Measurements from ENCODE around the gene ALG12. TPM values are rescaled to one million over a fixed set of nuclear protein-coding genes. Genes with fewer than 3 reads are reported as not detected.

ALG12 gene
- total and polyA plus RNA-seq, 2 donors (not counting 1 experiment from before 2014, with no cell fraction given) = 15.2 to 16.6 TPM

- Histone ChIP-seq H3K4me3 (ENCODE audit: control extremely low read depth in 1 of 5, extremely low read depth in 1 of 5, insufficient read depth in 1 of 5, low read depth in 2 of 5, low read length in 4 of 5) (no peak overlapping the region), H3K9me3 (ENCODE audit: control extremely low read depth in 1 of 3, control insufficient read depth in 2 of 3, insufficient read depth in 1 of 3, low read length in 2 of 3) (peaks cover 0 to 19% (median 12%) of the 10 kb centered on the region in 3 donors), H3K4me1 (ENCODE audit: control insufficient read depth in 2 of 2, insufficient read depth in 2 of 2, low read length in 2 of 2) (peaks cover 0 to 8% of the 10 kb centered on the region in 2 donors), H3K27me3 (replicated peaks in 1 of 4; ENCODE audit: control extremely low read depth in 1 of 4, control insufficient read depth in 3 of 4, insufficient read depth in 4 of 4, low read length in 3 of 4) (no peaks in the 10 kb centered on the region), H3K9ac (ENCODE audit: low read length) (no peak overlapping the region), H3K79me2 (ENCODE audit: control insufficient read depth, insufficient read depth, low read length) (peaks cover 97% of the 10 kb centered on the region), H2AFZ (ENCODE audit: insufficient read depth, low read depth, low read length, poor library complexity, severe bottlenecking) (no peak overlapping the region), H3K27ac (ENCODE audit: low read length in 2 of 2) (no peak overlapping the region), H3K4me2 (replicated peaks; ENCODE audit: low read depth, low read length, poor library complexity, severe bottlenecking) (peak overlapping the region; percentile 6), H3K36me3 (replicated peaks in 1 of 2; ENCODE audit: control extremely low read depth in 1 of 2, control insufficient read depth in 1 of 2, extremely low read depth in 1 of 2, insufficient read depth in 2 of 2, low read length in 1 of 2) (peaks cover 0 to 2% of the 10 kb centered on the region in 2 experiments), H4K20me1 (ENCODE audit: control insufficient read depth, insufficient read depth, low read length, poor library complexity, severe bottlenecking) (peaks cover 65% of the 10 kb centered on the region)
- peaks cover 30% of the 10 kb centered on the region for H3K4me1 Mint-ChIP-seq
- DNase-seq = no peak
- CTCF ChIA-PET = no interaction called here
- H3K4me3 Mint-ChIP-seq = no peak overlapping the region
- H3K9me3 Mint-ChIP-seq (ENCODE audit: insufficient read depth) = peaks cover 12% of the 10 kb centered on the region
- no peak overlapping the region for H3K27ac Mint-ChIP-seq
- intact Hi-C loops (cut with micrococcal nuclease) = no loop called here
- 94% methylated on average over 28 of the region's 29 CpGs for WGBS (ENCODE audit: insufficient coverage)
- no peak for ATAC-seq (ENCODE audit: low read depth)
- POLR2A ChIA-PET = interaction anchor here (0.5 to 0.7 kb wide), 2 partner anchors 18 to 445 kb away, joined by 3 to 9 read pairs; no protein-coding TSS in a partner anchor
- TF ChIP-seq CTCF (IDR thresholded peaks at IDR 0.05) (no peak), EZH2 (IDR thresholded peaks at IDR 0.05; ENCODE audit: borderline replicate concordance, insufficient read depth, low read depth, low read length, poor library complexity, severe bottlenecking) (no peak)
- H3K27me3 Mint-ChIP-seq = no peaks in the 10 kb centered on the region
Observed at GRCh38 chr22:49861642-49862495, 56.4 kb downstream of the ALG12 start.

- POLR2A ChIA-PET = no interaction called here
- intact Hi-C loops (cut with micrococcal nuclease) = no loop called here
Observed at GRCh38 chr22:49858827-49859226, 59.4 kb downstream of the ALG12 start.

More at GRCh38 chr22:49858827-49859226, 59.4 kb downstream of the ALG12 start:
- Mint-ChIP-seq H3K27me3 (no peaks in the 10 kb centered on the region), H3K9me3 (ENCODE audit: insufficient read depth) (no peaks in the 10 kb centered on the region), H3K27ac (no peak overlapping the region), H3K4me1 (peaks cover 44% of the 10 kb centered on the region), H3K4me3 (no peak overlapping the region)
- Histone ChIP-seq H3K9ac (ENCODE audit: low read length) (no peak overlapping the region), H3K4me1 (ENCODE audit: control insufficient read depth in 2 of 2, insufficient read depth in 2 of 2, low read length in 2 of 2) (peaks cover 13 to 22% of the 10 kb centered on the region in 2 donors), H3K4me3 (ENCODE audit: control extremely low read depth in 1 of 5, extremely low read depth in 1 of 5, insufficient read depth in 1 of 5, low read depth in 2 of 5, low read length in 4 of 5) (no peak overlapping the region), H3K4me2 (replicated peaks; ENCODE audit: low read depth, low read length, poor library complexity, severe bottlenecking) (no peak overlapping the region), H3K27me3 (replicated peaks in 1 of 4; ENCODE audit: control extremely low read depth in 1 of 4, control insufficient read depth in 3 of 4, insufficient read depth in 4 of 4, low read length in 3 of 4) (no peaks in the 10 kb centered on the region), H3K79me2 (ENCODE audit: control insufficient read depth, insufficient read depth, low read length) (peaks cover 94% of the 10 kb centered on the region), H4K20me1 (ENCODE audit: control insufficient read depth, insufficient read depth, low read length, poor library complexity, severe bottlenecking) (peaks cover 78% of the 10 kb centered on the region), H3K27ac (ENCODE audit: low read length in 2 of 2) (no peak overlapping the region), H2AFZ (ENCODE audit: insufficient read depth, low read depth, low read length, poor library complexity, severe bottlenecking) (no peak overlapping the region), H3K36me3 (replicated peaks in 1 of 2; ENCODE audit: control extremely low read depth in 1 of 2, control insufficient read depth in 1 of 2, extremely low read depth in 1 of 2, insufficient read depth in 2 of 2, low read length in 1 of 2) (no peaks in the 10 kb centered on the region), H3K9me3 (ENCODE audit: control extremely low read depth in 1 of 3, control insufficient read depth in 2 of 3, insufficient read depth in 1 of 3, low read length in 2 of 3) (no peaks in the 10 kb centered on the region)
- no peak for ATAC-seq (ENCODE audit: low read depth)
- TF ChIP-seq EZH2 (IDR thresholded peaks at IDR 0.05; ENCODE audit: borderline replicate concordance, insufficient read depth, low read depth, low read length, poor library complexity, severe bottlenecking) (no peak), CTCF (IDR thresholded peaks at IDR 0.05) (no peak)
- 88% methylated on average over 11 of the region's 14 CpGs for WGBS (ENCODE audit: insufficient coverage)
- DNase-seq = no peak
- CTCF ChIA-PET = interaction anchor here (1.1 kb wide), 1 partner anchor 63 kb away, joined by 3 read pairs; no protein-coding TSS in a partner anchor

All from B cell (primary cell).